SK-N-SH (cell line): ENCODE measurements around the gene GPR18.

ENCODE experiments used
- EP300 ChIP-seq, 2 experiments: IDR thresholded peaks; 2 replicates each; pipeline versions ENCODE4 v1.4.0 to v1.6.1; 2012; ENCODE audit warnings: borderline replicate concordance in 1 of 2, low read depth in 1 of 2, low read length in 1 of 2
- EZH2phosphoT487 ChIP-seq: fragments of 200-600 bp; sonication (generic); IDR thresholded peaks from 2 replicates; pipeline ENCODE4 v1.6.1; 2017; ENCODE audit warnings: low read depth, mixed run types, mild to moderate bottlenecking, antibody characterized with exemption, moderate library complexity, borderline replicate concordance
- POLR2AphosphoS5 ChIP-seq: IDR thresholded peaks from 2 replicates; pipeline ENCODE4 v1.6.1; 2012; ENCODE audit warnings: low read depth, low read length
- RCOR1 ChIP-seq: fragments of 150-350 bp; IDR thresholded peaks from 2 replicates; pipeline ENCODE4 v1.6.1; 2017; ENCODE audit warnings: antibody characterized with exemption, low read length
- RXRA ChIP-seq: IDR thresholded peaks from 2 replicates; pipeline ENCODE4 v1.4.0; 2012; ENCODE audit warnings: low read depth, mild to moderate bottlenecking, borderline replicate concordance
- TAF1 ChIP-seq: IDR thresholded peaks from 2 replicates; pipeline ENCODE4 v1.6.1; 2012; ENCODE audit warnings: low read depth, mild to moderate bottlenecking, low read length, moderate library complexity, borderline replicate concordance
- TF ChIP-seq, protein P1 (sequence below): fragments of 150-350 bp; IDR thresholded peaks from 2 replicates; pipeline ENCODE4 v1.6.1; 2017; ENCODE audit warnings: antibody characterized with exemption, low read length, low read depth, borderline replicate concordance
- TF ChIP-seq, protein P2 (sequence below): IDR thresholded peaks from 2 replicates; pipeline ENCODE4; 2012
- TF ChIP-seq, protein P3 (sequence below): fragments of 200-600 bp; sonication (generic); IDR thresholded peaks from 2 replicates; pipeline ENCODE4 v1.6.1; 2017; ENCODE audit warnings: antibody characterized with exemption, mild to moderate bottlenecking, moderate library complexity
- TF ChIP-seq, protein P4 (sequence below): IDR thresholded peaks from 2 replicates; pipeline ENCODE4 v1.4.0; 2012; ENCODE audit warnings: low read depth, borderline replicate concordance

- no peak for TF ChIP-seq EP300 (IDR thresholded peaks at IDR 0.05; ENCODE audit: borderline replicate concordance in 1 of 2, low read depth in 1 of 2, low read length in 1 of 2)
- TF ChIP-seq RCOR1, result no peak
- TF ChIP-seq, protein P1, sequence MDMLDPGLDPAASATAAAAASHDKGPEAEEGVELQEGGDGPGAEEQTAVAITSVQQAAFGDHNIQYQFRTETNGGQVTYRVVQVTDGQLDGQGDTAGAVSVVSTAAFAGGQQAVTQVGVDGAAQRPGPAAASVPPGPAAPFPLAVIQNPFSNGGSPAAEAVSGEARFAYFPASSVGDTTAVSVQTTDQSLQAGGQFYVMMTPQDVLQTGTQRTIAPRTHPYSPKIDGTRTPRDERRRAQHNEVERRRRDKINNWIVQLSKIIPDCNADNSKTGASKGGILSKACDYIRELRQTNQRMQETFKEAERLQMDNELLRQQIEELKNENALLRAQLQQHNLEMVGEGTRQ, result no peak
- no peak for TF ChIP-seq POLR2AphosphoS5
- TF ChIP-seq, protein P2, sequence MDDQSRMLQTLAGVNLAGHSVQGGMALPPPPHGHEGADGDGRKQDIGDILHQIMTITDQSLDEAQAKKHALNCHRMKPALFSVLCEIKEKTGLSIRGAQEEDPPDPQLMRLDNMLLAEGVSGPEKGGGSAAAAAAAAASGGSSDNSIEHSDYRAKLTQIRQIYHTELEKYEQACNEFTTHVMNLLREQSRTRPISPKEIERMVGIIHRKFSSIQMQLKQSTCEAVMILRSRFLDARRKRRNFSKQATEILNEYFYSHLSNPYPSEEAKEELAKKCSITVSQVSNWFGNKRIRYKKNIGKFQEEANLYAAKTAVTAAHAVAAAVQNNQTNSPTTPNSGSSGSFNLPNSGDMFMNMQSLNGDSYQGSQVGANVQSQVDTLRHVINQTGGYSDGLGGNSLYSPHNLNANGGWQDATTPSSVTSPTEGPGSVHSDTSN, result no peak
- TF ChIP-seq EZH2phosphoT487, result no peak
- TF ChIP-seq, protein P3, sequence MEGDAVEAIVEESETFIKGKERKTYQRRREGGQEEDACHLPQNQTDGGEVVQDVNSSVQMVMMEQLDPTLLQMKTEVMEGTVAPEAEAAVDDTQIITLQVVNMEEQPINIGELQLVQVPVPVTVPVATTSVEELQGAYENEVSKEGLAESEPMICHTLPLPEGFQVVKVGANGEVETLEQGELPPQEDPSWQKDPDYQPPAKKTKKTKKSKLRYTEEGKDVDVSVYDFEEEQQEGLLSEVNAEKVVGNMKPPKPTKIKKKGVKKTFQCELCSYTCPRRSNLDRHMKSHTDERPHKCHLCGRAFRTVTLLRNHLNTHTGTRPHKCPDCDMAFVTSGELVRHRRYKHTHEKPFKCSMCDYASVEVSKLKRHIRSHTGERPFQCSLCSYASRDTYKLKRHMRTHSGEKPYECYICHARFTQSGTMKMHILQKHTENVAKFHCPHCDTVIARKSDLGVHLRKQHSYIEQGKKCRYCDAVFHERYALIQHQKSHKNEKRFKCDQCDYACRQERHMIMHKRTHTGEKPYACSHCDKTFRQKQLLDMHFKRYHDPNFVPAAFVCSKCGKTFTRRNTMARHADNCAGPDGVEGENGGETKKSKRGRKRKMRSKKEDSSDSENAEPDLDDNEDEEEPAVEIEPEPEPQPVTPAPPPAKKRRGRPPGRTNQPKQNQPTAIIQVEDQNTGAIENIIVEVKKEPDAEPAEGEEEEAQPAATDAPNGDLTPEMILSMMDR, result no peak
- TF ChIP-seq, protein P4, sequence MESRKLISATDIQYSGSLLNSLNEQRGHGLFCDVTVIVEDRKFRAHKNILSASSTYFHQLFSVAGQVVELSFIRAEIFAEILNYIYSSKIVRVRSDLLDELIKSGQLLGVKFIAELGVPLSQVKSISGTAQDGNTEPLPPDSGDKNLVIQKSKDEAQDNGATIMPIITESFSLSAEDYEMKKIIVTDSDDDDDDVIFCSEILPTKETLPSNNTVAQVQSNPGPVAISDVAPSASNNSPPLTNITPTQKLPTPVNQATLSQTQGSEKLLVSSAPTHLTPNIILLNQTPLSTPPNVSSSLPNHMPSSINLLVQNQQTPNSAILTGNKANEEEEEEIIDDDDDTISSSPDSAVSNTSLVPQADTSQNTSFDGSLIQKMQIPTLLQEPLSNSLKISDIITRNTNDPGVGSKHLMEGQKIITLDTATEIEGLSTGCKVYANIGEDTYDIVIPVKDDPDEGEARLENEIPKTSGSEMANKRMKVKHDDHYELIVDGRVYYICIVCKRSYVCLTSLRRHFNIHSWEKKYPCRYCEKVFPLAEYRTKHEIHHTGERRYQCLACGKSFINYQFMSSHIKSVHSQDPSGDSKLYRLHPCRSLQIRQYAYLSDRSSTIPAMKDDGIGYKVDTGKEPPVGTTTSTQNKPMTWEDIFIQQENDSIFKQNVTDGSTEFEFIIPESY, result no peak
- no peak for TF ChIP-seq TAF1
- no peak for TF ChIP-seq RXRA
These were observed 7.0 kb downstream of the GPR18 start for GRCh38 chr13:99250982-99251825.
